HPDE6-E6E7 (cell line): ENCODE measurements around the gene ACAD10.

Source experiments
- DNase-seq: peaks from one replicate; pipeline ENCODE4 v3.0.0; 2011; ENCODE audit warnings: missing footprints; ENCODE audit errors: extremely low spot score

ACAD10 gene

GRCh38 chr12:111776836-111777344 is 91.0 kb downstream of the ACAD10 start:
- DNase-seq = no peak

DNA sequence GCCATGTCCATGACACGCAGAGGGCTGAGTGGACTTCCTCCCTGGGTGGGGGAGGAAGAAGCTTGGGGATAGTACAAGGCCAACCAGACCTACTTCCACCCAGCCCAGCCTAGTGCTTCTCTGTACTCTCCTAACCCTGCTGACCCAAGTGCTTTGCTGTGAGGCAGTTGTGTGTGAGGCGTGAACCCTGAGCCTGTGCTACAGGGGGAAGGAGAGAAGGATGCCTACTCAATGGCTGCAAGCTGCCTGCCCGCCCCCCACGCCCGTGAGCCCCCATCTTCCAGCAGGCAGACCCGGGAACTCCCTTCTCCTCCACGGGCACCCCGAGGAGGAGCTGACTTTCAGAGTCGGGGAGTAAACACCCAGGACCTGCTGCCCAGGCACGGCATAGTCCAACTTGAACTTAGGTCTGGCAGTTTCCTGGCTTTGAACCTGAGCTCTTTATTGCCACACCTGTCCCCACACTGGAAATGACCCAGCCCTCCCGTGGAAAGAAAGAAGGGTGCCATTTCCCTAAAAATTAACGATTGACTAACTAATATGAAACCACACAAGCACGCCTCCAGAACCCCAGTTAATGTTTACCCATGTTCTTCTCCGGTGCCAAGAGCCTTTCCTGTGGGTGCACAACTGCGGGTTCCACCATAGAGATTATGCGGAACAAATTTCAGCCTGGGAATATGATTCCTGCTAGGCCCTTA is 91.6 kb downstream of the ACAD10 start:
- DNase-seq = no peak

DNA sequence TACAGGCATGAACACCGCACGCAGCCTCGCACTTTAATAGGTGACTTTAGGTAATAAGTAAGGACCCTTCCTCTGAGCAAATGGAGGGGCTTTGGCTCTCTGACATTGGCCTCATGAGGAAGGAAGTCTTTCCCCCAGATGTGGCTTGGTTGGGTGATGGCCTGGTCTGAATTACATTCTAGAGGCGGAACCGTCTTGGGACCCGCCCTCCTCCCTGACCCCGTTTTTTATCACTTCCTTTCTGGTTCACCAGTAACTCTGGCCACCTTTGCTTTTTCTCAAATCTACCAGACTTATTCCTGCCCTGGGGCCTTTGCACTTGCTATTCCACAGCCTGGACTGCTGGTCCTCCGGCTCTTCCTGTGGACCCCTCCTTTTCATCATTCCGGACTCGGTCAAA is 94.3 kb downstream of the ACAD10 start:
- DNase-seq = no peak

- DNase-seq = no peak
These were observed 94.8 kb downstream of the ACAD10 start for GRCh38 chr12:111780615-111781014.

DNA sequence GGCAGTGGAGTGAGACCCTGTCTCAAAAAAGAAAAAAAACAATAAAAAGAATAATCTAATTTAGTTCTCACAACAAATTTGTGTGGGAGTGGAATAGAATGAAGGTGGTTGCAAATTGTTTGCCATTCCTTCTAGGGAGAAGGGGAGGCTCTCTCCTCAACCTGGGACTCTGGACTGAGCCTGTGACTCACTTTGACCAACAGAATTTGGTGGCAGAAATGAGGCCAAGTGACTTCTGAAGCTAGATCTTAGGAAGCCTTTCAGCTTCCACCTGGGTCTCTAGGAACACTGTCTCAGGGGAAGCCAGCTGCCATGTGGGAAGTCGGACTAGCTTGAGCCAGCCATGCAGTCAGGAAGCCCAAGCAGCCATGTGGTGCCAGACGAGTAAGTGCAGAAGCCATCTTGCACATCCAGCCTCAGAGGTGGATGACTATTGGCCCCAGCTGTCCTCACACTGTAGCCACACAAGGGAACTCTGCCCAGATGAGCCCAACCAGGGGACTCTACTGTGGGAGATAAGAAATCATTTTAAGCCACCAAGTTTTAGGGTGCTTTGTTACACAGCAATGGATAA is 95.3 kb downstream of the ACAD10 start:
- DNase-seq = no peak

- DNase-seq = no peak
These were observed 97.2 kb downstream of the ACAD10 start for GRCh38 chr12:111783046-111783445.

GRCh38 chr12:111784953-111785352 is 99.1 kb downstream of the ACAD10 start:
- no peak for DNase-seq

DNA sequence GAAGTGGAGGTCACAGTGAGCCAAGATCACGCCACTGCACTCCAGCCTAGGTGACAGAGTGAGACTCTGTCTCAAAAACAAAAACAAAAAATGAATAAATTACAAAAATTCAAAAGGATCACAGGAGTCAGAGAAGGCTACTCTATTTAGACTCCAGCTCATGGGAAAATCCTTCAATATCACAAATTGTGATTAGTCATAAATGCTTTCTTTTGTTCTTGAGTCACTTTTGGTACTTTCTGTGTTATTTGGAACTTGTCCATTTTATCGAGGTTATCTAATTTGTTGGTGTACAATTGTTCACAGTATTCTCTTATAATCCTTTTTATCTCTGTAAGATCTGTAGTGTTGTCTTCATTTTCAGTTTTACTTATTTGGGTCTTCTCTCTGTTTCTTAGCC is 99.8 kb downstream of the ACAD10 start:
- no peak for DNase-seq

- DNase-seq = no peak
These were observed 102.4 kb downstream of the ACAD10 start for GRCh38 chr12:111788178-111788654.

GRCh38 chr12:111789779-111790178 is 103.9 kb downstream of the ACAD10 start:
- DNase-seq = no peak

DNA sequence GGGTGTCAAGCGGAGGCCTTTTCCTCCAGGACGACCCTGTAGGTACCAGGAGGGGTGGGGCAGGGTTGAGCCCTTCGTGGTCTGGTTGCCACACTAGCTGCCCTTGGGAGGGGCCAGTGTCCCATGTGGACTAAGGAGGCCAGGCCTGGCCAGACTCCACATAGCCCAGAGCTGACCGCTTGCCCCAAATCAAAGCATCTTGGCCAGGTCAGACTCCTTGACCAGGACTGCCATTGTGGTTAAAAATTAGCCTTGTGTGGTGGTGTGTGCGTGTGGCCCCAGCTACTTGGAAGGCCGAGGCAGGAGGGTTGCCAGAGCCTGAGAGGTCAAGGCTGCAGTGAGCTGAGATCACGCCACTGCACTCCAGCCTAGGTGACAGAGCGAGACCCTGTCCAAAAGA is 105.7 kb downstream of the ACAD10 start:
- no peak for DNase-seq

DNA sequence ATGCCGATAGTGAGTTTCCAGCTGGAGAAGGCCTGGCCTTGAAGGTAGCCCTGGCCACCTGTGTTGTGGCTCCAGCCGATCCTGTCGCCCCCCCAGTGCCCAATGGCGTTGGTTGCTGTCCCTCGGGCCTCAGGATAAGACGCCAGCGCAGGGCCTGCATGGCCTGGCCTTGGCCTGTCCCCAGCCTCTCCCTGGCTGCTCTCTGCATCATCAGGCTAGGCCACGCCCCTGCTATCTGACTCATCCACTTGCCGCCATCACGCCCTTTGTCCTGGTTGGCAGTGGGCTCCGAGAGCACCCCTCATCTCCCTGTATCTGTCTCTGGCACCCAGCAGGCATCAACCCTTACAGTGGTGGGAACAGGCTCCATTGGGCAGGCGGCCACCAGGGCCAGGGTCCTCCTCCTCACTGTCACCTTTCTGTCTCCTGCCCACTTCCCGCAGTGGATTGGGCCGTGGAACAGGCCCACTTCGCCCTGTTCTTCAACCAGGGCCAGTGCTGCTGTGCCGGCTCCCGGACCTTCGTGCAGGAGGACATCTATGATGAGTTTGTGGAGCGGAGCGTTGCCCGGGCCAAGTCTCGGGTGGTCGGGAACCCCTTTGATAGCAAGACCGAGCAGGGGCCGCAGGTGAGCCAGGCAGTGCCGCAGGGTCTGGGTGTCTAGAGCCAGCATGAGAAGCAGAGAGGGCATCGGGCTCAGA is 106.5 kb downstream of the ACAD10 start:
- no peak for DNase-seq

- DNase-seq = no peak
These were observed 107.0 kb downstream of the ACAD10 start for GRCh38 chr12:111792856-111793235.

DNA sequence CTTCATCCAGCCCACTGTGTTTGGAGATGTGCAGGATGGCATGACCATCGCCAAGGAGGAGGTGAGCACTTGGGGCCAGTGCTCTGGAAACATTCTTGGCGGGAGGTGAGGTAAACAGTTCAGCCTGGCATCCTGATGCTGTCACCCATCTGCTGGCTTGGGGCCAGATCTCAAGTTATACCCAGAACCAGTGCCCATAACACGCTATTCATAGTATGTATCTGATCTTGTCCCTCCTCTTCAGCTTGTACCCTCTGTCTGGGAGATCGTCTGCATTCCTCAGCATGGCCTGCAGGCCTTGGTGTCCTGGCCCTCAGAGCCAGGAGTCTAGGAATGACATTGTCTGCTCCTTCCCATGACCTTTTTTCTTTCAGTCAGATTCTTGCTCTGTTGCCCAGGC is 112.3 kb downstream of the ACAD10 start:
- no peak for DNase-seq

- no peak for DNase-seq
These were observed 113.9 kb downstream of the ACAD10 start for GRCh38 chr12:111799758-111800157.

DNA sequence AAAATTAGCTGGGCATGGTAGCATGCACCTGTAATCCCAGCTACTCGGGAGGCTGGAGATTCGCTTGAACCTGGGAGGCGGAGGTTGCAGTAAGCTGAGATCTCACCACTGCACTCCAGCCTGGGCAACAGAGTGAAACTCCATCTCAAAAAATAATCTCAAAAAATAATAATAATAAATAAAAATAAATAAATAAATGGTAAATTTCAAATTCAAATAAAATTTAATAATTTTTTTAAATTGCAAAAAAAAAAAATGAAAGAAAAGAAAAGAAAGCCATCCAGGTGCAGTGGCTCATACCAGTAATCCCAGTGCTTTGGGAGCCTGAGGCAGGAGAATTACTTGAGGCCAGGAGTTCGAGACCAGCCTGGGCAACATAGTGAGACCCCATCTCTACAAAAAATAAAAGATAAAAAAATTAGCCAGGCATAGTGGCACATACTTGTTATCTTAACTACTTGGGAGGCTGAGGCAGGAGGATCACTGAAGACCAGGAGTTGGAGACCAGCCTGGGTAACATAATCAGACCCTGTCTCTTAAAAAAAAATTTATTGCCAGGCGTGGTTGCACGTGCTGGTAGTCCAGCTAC is 117.3 kb downstream of the ACAD10 start:
- DNase-seq = no peak

DNA sequence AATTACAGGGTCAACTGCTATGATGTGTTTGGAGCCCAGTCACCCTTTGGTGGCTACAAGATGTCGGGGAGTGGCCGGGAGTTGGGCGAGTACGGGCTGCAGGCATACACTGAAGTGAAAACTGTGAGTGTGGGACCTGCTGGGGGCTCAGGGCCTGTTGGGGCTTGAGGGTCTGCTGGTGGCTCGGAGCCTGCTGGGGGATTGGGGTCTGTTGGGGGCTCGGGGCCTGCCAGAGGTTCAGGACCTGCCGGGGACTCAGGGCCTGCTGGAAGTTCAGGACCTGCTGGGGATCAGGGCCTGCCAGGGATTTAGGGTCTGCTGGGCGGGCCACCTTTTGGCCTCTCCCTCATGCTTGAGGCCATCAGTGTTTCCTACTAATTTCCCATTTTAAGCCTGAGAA is 118.0 kb downstream of the ACAD10 start:
- DNase-seq = no peak

GRCh38 chr12:111806304-111806703 is 120.5 kb downstream of the ACAD10 start:
- DNase-seq = no peak
